ENCODE data around the gene SYDE2.
"Not testable (repeated sequence)": the region's sequence is repeated elsewhere in the genome, so short reads cannot be mapped to it uniquely, and the experiment has no call there.

SYDE2 gene

DNA sequence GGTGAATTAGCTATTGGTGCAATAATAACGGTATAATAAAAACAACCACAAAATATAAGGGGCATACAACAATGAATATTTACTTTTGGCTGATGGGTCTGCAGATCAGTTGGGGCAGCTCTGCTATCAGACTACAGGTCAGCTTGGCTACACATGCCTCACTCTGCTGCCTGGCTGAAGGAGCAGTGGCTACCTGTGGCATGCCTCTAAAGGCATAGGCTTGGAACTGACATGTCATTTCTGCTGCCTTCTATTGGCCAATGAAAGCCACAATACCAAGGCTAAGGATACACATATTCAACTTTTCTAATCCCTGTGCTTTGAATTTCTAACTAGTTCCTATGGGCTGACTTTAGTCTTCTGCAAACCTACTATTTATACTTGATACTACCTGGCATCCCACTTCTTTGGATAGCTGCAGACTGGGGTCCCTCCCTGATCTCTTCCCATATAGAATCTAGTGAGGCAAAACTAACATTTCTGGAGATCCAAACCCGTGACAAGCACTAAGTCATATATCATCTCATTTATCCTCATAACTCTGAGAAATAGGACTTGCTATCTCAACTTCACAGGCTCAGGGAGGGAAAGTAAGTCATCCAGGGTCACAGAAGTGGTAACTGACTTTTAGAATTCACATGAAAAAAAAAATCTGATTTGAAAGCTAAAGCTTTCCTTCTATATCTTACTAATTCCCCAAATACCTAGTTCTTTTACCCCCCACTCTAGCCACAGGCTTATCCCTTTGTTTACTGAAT lies 19.2 kb upstream of the SYDE2 start:
- DNase-seq (ENCODE audit: low spot score), result no peak

DNA sequence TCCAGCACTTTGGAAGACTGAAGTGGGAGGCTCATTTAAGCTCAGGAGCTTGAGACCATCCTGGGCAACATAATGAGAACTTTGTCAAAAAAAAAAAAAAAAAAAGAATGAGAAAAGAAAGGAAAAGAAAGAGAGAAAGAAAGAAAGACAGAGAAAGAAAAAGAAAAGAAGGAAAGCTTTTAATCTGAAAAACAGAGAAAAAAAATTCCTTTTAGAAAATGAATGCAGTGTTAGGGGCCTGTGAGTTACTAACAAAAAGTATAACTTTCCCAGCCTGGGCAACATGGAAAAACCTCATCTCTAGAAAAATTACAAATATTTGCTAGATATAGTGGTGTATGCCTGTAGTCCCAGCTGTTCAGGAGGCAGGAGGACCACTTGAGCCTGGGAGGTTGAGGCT lies 15.9 kb upstream of the SYDE2 start:
- DNase-seq (ENCODE audit: low spot score), result no peak

DNA sequence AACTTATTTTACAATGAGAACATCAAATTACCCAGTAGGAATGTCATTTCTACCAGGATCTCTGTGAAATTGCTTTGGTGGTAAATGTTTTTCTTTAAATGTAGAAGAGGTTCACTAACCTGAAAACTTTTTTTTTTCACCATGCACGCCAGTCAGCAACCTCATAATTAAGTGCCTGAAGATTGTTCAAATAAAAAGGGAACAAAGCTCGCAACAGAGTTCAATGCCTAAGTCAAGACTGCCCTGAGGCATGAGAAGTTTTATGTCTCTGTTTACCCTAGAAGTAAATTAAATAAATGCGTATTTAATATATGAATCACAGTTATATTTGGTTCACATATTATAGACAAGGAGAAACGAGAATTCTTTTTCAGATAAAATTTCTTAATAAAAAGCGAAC lies 13.8 kb upstream of the SYDE2 start:
- no peak for DNase-seq (ENCODE audit: low spot score)

DNA sequence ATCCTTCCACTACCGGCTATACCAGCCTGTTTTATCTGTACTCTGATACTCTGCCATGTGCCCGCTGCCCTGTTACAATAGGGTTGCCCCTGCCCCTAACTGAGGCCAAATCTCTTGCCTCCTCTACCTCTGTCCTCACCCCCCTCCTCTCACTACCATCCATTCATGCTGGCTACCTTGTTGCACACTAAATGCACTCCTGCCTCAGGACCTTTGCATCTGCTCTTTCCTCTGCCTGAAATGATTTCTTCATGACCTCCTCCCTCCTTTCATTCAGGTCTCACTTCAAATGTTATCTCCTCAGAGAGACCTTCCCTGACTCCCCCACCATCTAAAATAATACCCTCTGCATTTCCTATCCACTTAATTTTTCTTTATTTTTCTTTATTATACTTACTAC lies 7.7 kb upstream of the SYDE2 start:
- no peak for DNase-seq (ENCODE audit: low spot score)

DNA sequence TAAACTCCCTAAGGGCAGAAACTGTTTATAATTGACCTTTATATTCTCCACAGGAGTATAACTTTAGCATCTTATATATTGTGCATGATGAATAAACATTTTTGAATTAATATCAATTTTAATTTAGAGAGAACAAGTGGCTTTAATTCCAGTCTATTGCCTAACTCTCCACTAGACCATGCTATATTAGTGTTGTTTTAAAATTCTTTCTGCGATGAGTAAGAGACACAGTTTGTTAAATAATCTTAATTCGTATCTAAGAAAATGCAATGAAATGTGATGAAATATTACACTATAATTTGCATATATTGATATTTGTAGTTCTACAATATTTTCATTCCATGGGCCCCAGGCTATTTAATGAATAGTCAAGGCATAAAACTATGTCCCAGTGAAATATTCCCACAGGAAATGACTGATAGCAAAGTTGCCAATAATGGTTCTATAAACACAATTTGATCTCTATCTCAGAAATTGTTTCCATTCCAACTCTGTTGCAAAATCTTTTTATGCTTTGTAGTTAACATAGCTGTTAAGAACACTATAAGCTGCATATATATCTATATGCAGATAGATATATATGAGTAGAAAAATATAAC lies 2.9 kb upstream of the SYDE2 start:
- DNase-seq (ENCODE audit: low spot score), result no peak

DNA sequence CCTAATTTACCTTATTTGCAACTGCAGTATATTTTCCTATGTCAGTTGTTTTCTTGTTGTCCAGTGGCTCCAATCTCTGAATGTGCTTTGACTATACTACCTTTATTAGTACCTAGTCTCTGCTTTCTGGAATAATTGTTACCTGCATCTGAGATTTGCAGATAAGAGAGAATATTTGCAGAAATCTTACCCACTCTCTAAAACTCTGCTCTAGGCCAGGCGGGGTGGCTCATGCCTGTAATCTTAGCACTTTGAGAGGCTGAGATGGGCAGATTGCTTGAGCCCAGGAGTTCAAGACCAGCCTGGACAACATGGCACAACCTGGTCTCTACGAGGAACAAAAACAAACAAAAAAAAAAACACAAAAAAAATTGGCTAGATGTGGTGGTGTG lies 2.0 kb upstream of the SYDE2 start:
- DNase-seq (ENCODE audit: low spot score), result no peak

DNA sequence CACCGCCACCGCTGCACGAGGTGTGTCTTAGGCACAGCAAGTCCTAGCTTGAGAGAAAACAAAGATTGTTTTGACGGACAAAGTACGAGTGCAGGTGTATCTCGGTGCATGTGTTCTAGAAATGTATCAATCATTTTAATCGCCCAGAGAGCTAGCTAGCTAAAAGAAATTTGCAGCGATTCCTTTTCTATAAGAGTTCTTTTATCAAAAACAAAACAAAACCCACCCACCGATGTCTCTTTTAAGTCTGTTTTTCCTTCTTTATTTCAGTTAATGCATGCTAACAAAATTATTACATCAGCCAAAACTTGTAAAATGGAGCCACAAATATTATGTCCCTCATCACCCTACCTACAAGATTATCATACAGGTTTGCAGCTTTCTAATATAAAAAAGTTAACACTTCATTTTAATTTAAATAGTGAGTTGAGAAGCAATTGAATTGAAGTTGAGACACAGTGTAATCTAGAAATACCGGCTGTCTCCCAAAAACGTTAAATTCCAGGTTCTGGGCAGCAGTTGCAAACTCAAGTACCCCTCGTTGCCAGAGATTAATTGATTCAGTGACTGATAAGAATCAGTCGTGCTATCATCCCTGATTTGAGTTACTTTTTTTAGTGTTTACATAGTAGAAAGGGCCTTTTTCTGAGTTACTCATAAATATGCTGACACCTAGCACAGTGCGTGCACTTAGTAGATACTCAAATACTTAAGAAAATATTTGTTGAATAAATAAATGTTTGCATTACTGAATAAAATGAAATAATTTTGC lies 1.5 kb upstream of the SYDE2 start:
- no peak for DNase-seq (ENCODE audit: low spot score)

DNA sequence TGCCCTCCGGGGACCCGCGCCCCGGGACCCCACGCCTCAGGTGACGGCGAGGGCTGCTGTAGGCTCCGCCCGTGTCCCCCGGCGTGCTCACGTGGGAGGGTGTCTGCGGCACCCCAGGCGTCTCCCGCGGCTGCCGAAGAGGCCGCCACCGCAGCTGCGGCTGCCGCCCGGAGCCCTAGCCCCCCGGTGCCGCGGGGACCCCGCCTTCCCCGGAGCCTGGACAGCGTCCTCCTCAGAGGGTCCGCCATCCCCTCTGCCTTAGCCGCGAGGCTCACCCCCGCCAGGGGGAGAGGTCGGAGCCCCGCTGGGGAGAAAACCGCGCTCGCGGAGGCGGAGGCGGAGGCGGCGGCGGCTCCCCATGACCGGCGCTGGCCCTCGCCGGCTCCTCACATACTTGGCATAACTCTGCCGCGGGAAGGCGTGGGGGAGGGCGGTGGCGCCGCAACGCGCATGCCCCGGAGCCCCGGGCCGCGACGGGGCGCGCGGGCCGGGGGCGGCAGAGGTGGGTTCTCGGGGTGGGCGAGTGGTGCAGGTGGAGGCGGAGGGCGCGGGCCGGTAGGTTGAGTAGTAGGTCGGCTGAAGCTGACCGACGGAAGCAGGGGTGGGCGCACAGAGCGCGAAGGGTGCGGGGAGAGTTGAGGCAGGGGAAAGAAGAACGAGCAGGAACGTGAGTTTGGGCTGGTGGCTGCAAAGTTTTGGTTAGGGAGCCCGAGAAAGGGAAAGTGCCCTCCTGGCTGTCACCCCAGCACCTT lies 700 bp upstream of the SYDE2 start:
- DNase-seq (ENCODE audit: low spot score), result peak; percentile 97

DNA sequence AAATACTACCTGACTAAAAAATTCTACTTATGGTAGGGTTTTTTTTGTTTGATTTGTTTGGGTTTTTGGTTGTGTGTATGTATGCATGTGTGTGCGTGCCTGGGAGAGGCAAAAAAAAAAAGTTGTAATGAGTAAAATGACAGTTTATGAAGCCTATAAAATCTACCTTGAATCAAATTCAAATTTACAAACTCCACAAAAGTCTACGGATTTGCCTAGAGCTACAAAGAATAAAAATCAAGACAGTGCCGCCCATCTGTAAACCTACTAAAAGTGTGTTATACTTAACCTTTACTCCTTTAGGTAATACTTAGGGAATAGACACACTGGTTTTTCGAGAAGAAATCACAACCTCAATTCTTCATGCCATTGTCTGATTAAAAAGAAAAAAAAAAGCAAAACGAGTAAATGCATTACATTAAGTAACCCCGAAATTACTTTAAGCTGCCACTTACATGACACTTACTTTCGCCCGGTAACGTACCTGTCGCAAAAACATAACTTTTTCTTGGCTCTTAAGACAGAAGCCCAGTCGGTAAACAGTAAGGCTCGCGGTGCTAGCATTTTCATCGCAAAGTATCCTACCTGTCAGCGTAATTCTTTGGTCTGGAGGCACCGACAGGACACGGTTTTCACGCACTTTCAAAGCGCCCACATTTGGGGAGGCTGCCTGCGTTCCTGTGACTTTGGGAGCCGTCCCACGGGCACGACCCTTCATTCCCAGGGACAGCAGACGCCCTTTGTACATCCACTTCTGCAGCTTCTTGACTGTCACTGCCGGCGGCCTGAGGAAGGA lies 951 bp downstream of the SYDE2 start:
- DNase-seq (ENCODE audit: low spot score), result no peak

DNA sequence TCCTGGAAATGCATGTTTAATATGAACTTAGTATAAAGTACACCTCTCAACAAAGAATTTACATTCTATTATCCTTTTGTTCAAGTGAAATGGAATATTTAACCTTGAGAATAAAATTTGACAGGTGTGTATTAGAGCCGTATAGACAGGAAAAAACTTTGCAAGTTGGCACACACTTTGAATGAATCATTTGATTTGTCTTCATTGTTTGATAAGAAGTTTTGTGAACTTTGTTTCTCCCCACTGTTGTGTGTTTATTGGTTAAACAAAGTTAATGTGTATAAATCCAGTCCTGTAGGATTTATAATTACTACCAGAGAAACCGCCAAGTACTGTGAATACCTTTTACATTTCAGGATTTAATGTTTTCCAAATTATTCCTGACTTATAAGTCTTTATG lies 2.0 kb downstream of the SYDE2 start:
- no peak for DNase-seq (ENCODE audit: low spot score)

DNA sequence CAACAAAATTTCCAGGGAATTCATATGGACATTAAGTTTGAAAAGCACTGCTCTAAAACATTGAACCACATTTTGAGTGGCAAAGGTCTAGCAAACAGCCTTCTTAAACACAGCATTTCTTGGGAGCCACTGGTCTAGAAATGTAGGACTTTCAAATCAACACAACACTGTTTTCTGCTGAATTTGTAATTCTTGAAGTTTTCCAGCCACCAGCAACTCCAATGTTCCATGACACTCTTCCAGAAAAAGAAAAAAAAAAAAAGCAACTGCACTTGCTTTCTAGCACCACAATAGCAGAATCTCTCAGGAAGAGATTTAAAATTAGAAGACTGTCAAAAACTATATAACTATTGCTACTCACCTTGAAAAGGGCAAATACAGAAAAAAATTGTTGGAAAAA lies 4.5 kb downstream of the SYDE2 start:
- DNase-seq (ENCODE audit: low spot score), result no peak

DNA sequence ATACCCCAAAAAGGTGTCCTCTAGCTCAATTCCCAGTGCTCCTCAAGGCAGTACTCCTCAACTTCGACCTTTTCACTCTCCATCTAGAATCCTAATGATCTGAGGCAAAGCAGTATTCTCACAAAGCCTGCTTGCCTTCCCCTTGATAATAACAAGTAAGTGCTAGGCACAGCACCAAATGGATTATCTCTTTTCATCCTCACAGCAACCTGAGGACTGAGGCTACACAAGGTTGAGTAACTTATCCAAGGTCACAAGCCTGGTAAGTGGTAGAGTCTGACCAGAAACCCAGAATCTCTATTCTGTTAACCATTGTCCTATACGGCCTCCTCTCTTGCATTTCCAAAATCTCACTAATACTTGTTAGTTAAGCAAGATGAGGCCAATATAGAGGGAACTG lies 5.1 kb downstream of the SYDE2 start:
- no peak for DNase-seq (ENCODE audit: low spot score)

DNA sequence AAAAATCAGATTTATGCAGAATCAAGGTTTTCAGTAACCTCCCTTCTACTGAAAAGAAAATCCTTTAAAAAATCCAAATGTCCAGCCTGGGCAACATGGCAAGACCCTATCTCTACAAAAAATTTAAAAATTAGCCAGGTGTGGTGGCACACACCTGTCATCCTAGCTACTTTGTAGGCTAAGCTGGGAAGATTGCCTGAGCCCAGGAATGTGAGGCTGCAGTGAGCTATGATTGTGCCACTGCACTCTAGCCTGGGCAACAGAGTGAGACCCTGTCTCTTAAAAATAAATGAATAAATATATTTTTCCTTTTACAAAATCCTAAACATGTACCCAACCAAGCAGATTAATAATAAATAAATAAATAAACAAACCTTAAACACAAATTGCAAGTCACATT lies 8.7 kb downstream of the SYDE2 start:
- not testable (repeated sequence) for DNase-seq (ENCODE audit: low spot score)

DNA sequence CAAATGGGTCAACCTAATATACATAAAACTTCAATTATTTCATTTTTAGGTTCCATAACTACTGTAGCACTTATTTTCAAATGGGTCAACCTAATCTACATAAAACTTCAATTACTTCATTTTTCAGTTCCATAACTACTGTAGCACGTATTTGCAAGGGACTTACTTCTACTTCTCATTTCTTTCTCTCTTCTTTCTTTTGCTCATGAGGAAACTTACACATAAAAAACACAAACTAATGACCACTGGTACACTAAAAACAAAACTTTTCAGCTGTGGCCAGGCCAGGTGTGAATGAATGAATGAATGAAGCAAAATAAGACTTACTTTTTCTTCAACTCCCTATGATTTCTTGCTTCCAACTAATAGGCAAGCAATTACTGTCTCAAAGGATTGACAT lies 11.7 kb downstream of the SYDE2 start:
- DNase-seq (ENCODE audit: low spot score), result no peak

DNA sequence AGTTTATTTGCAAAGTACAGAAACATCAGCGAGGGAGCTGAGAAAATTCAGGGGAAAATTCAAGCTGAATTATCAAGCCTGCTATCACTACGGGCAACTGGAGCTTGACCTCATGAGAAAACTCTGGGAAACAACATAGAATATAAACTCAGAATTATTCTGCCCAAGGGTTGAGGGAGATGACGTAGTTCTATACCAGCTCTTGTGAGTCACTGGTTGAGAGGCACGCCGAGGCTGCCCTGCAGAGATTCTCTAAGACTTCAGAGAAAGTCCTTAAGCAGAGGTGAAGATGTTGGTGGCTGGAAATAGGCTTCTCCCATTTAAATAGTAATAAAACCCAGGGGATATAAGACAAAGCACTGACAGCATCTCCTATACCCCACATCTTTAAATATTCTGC lies 12.3 kb downstream of the SYDE2 start:
- peak; percentile 10 for DNase-seq (ENCODE audit: low spot score)

DNA sequence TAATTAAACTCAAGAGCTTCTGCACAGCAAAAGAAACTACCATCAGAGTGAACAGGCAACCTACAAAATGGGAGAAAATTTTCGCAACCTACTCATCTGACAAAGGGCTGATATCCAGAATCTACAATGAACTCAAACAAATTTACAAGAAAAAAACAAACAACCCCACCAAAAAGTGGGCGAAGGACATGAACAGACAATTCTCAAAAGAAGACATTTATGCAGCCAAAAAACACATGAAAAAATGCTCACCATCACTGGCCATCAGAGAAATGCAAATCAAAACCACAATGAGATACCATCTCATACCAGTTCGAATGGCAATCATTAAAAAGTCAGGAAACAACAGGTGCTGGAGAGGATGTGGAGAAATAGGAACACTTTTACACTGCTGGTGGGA lies 13.8 kb downstream of the SYDE2 start:
- not testable (repeated sequence) for DNase-seq (ENCODE audit: low spot score)

DNA sequence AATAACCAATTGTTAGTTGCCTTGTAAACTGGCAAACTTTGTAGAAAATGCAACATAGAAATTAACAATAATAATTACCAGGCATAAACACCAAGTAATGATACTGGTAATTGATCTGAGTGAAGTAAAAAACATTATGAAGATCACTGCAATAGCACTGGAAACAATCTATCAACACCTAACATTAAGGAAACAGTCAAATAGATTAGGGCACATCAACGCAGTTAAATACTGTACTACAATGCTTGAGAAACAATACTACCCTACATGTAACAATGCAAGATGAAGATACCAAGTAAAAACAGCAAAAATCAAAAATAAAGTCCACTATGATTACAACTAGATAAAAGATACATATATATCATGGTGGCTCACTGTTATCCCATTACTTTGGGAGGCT lies 16.6 kb downstream of the SYDE2 start:
- no peak for DNase-seq (ENCODE audit: low spot score)

DNA sequence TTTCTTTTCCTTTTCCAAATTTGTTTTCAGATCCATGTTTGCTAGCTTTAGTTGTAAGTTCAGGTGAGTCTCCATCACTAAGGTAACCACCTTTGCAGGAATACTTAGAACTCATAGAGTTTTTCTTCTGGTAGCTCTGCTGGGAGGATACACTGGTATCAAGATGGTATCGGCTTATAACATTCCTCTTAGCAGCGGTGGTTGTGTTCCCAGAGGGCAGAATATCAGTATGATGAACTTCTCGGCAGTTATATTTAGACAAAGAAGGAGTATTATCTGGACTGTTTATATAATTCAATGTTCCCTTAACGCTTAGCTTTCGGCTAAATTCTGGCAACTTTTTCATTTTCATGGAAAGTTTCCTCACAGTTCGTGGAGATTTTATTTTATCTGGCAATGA lies 18.1 kb downstream of the SYDE2 start:
- no peak for DNase-seq (ENCODE audit: low spot score)

DNA sequence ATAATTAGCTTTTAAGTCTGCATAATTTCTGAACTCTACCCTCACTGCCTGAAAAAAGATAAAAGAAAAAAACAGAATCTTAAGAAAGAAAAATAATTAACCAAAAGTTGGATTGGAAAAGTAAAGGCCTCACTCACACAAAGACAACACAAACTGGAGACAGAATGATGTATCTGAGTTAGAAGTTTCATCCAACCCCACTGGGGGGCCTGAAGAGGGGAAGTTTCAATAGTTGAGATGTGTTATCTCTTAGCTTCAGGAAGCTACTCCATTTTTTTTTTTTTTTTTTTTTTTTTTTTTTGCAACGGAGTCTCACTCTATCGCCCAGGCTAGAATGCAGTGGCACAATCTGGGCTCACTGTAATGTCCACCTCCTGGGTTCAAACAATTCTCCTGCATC lies 19.9 kb downstream of the SYDE2 start:
- DNase-seq (ENCODE audit: low spot score), result no peak

DNA sequence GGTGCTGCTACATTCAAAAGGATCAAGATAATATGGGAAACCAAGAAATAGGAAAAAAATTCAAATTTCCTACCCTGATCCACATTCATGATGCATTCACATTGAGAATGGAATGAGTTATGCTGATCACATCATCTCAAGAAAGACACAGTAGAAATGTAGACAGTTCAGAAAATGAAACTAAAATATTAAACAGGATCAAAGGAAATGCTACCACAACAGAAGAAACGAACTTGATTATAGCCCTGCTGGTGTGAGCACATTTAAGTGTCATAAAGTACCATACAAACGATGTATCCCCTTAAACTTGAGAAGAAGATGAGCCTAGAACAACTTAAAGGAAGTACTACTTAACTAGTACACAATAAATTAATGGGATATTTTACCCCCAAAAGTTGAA lies 21.3 kb downstream of the SYDE2 start:
- DNase-seq (ENCODE audit: low spot score), result no peak

DNA sequence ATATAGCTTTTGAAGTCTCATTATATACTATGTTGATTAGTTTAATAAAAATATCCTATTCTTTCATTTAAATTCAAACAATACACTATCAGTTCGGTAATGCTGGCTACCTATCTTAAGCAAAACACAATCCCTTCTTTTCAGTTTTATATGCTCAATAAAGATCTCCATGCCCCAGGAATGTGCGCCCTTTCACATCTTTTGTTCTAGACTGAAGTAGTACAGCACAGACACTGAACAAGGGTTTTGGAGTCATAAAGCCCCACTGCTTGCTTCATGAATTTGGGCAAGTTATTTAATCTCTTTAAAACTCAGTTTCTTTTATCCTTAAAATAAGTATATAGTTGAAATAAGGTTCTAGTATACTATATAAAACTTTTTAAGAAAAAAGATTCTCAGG lies 22.4 kb downstream of the SYDE2 start:
- no peak for DNase-seq (ENCODE audit: low spot score)

DNA sequence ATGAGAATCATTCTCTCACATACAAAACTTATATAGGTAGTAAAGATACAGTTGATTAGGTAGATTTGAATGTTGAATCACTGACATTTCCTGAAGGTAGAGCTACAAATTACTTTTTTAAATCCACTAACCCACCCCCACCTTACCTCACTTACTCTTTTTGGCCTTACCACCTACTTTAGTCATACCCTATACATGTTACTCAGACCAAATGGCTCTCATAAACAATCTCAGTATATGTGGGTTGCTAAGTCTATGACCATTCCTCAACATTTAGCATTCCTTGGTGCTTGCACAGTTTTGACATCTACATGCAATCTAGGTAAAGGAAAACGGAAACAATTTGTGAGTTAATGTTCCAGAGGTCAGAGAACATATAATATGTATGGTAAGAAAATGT lies 26.3 kb downstream of the SYDE2 start:
- no peak for DNase-seq (ENCODE audit: low spot score)
